GM23248 (cell line): ENCODE data around the gene HOXA6.

Source experiments
- EZH2 ChIP-seq: fragments of 200-600 bp; sonication (generic); IDR thresholded peaks from 2 replicates; pipeline ENCODE4 v1.6.1; 2018; ENCODE audit warnings: antibody characterized with exemption, mild to moderate bottlenecking; ENCODE audit not compliant: insufficient read depth, poor library complexity, severe bottlenecking
- EZH2phosphoT487 ChIP-seq: fragments of 200-600 bp; sonication (generic); IDR thresholded peaks from 2 replicates; pipeline ENCODE4 v1.6.1; 2018; ENCODE audit warnings: antibody characterized with exemption, moderate library complexity, mild to moderate bottlenecking, low read depth; ENCODE audit not compliant: insufficient read depth

DNA sequence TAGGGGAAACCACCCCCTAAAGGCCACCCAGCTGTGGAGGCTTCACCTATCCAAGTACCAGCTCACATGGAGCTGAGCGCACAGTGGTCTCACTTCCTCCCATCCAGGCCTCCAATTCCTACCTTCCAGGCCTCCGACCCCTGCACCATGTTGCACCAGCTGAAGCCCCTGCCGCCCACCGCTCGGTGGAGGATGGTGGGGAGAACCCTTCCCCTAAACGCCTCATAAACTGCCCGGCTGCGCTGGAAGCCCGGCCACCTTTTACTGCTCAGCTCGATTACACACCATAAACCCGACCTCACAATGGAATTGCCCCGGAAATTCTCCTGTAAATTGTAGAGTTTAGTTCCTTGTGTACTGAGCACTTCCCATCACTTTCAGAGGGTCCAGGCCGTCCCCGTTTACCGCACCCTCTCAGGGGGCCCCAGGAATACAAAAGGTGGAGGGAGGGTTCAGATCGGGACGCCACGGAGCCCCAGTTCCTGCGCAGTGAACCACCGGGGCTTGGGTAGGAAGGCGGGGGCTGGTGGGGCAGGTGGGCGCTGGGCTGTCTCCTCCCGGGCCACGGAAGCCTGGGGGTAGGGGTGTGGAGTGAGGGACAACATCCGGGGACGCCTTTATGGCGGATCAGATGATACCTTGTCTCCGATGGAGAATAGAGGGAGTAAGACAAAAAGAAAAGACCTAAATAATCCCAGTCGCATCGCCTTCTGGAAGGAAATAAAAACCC lies 10.3 kb upstream of the HOXA6 start:
- no peak for TF ChIP-seq EZH2phosphoT487
- TF ChIP-seq EZH2, result no peak
